ENCODE data around the gene ATP6V0D1. TPM values are rescaled to one million over a fixed set of nuclear protein-coding genes. Genes with fewer than 3 reads are reported as not detected.

Gene ATP6V0D1
- 10 to 100 TPM; 66.9 to 71.3 TPM for total RNA-seq
- long read RNA-seq, transcript ATP6V0D1-201 (8 exons, 1,716 nt), result major isoform, 194 of 201 reads
- long read RNA-seq, partial matches to known transcripts, result 1 of 201 reads
- long read RNA-seq, other reads (novel, unspliced or antisense), result 5 of 201 reads

GRCh38 chr16:67480833-67481560 is at the start of gene ATP6V0D1:
Gene ATP6V0D1 (minus strand): TSS chr16:67481157. CDS start chr16:67481086, 71 bp downstream.
- ATAC-seq (peak; percentile 96 to 97), DNase-seq (peak; percentile 99)
- intact Hi-C loops (cut with DNase I), result no loop called here

- peak; percentile 81 to 84 for ATAC-seq
- intact Hi-C loops (cut with DNase I), result no loop called here
- DNase-seq, result peak; percentile 87
Measured at GRCh38 chr16:67530013-67530939, 49.3 kb upstream of the ATP6V0D1 start.

- intact Hi-C loops (cut with DNase I), result loop anchor here (2.0 to 10.0 kb wide), 2 partner anchors 33 to 135 kb away; partner anchors contain the start of genes ACD (in 1 of the 2), C16orf86 (in 1 of the 2), CTCF (in 1 of the 2) and ENKD1 (in 1 of the 2)
- no peak for DNase-seq
- ATAC-seq, result peak; percentile 2 to 17
Measured at GRCh38 chr16:67529582-67530012, 48.6 kb upstream of the ATP6V0D1 start.

- DNase-seq (peak; percentile 67), ATAC-seq (peak; percentile 39 to 45)
- intact Hi-C loops (cut with DNase I), result loop anchor here (2.0 to 10.0 kb wide), 2 partner anchors 34 to 136 kb away; partner anchors contain the start of genes ACD (in 1 of the 2), C16orf86 (in 1 of the 2), CTCF (in 1 of the 2) and ENKD1 (in 1 of the 2)
Measured at GRCh38 chr16:67528870-67529581, 48.1 kb upstream of the ATP6V0D1 start.

GRCh38 chr16:67528222-67528869 is 47.4 kb upstream of the ATP6V0D1 start, which contains the start of gene RIPOR1:
Gene RIPOR1 (plus strand): TSS chr16:67528829. CDS start chr16:67538447, 9,618 bp downstream.
- DNase-seq (peak; percentile 79), ATAC-seq (peak; percentile 60 to 76)
- intact Hi-C loops (cut with DNase I), result loop anchor here (2.0 to 10.0 kb wide), 2 partner anchors 34 to 136 kb away; partner anchors contain the start of genes ACD (in 1 of the 2), C16orf86 (in 1 of the 2), CTCF (in 1 of the 2) and ENKD1 (in 1 of the 2)

GRCh38 chr16:67526149-67526791 is 45.3 kb upstream of the ATP6V0D1 start:
- ATAC-seq (no peak), DNase-seq (no peak)
- intact Hi-C loops (cut with DNase I), result loop anchor here in 1 of 2 donors (10.0 kb wide), 1 partner anchor 139 kb away; the partner anchor contains the start of genes ACD, C16orf86, ENKD1 and PARD6A

- DNase-seq (no peak), ATAC-seq (no peak)
- intact Hi-C loops (cut with DNase I), result loop anchor here in 1 of 2 donors (10.0 kb wide), 1 partner anchor 139 kb away; the partner anchor contains the start of genes ACD, C16orf86, ENKD1 and PARD6A
Measured at GRCh38 chr16:67525176-67525860, 44.4 kb upstream of the ATP6V0D1 start.

GRCh38 chr16:67521095-67521804 is 40.3 kb upstream of the ATP6V0D1 start:
- DNase-seq (peak; percentile 95), ATAC-seq (peak; percentile 92 to 94)
- intact Hi-C loops (cut with DNase I), result loop anchor here (2.0 to 10.0 kb wide), 4 partner anchors 42 to 148 kb away; partner anchors contain the start of genes ACD (in 1 of the 2), C16orf86 (in 1 of the 2), CTCF (in 1 of the 2) and ENKD1 (in 1 of the 2)

GRCh38 chr16:67519242-67519641 is 38.3 kb upstream of the ATP6V0D1 start:
- intact Hi-C loops (cut with DNase I), result no loop called here

GRCh38 chr16:67518676-67519075 is 37.7 kb upstream of the ATP6V0D1 start:
- intact Hi-C loops (cut with DNase I), result no loop called here
- ATAC-seq (no peak), DNase-seq (no peak)

More at GRCh38 chr16:67519242-67519641, 38.3 kb upstream of the ATP6V0D1 start:
- ATAC-seq (no peak), DNase-seq (no peak)

GRCh38 chr16:67517661-67518423 is 36.9 kb upstream of the ATP6V0D1 start:
- intact Hi-C loops (cut with DNase I), result no loop called here
- no peak for DNase-seq
- ATAC-seq, result no peak

GRCh38 chr16:67517155-67517445 is 36.1 kb upstream of the ATP6V0D1 start:
- intact Hi-C loops (cut with DNase I), result no loop called here
- ATAC-seq (no peak), DNase-seq (no peak)

- DNase-seq, result no peak
- no peak for ATAC-seq
- intact Hi-C loops (cut with DNase I), result no loop called here
Measured at GRCh38 chr16:67516296-67517154, 35.6 kb upstream of the ATP6V0D1 start.

- intact Hi-C loops (cut with DNase I), result loop anchor here in 1 of 2 donors (2.0 kb wide), 1 partner anchor 20 kb away; no protein-coding TSS in a partner anchor
Measured at GRCh38 chr16:67514382-67514828, 33.4 kb upstream of the ATP6V0D1 start.

More at GRCh38 chr16:67514382-67514828, 33.4 kb upstream of the ATP6V0D1 start:
- ATAC-seq, result peak; percentile 65 to 68
- DNase-seq, result peak; percentile 88

Measured in left cardiac atrium (tissue), 4 donors.